ENCODE results near the gene TFIP11.

Gene TFIP11

DNA sequence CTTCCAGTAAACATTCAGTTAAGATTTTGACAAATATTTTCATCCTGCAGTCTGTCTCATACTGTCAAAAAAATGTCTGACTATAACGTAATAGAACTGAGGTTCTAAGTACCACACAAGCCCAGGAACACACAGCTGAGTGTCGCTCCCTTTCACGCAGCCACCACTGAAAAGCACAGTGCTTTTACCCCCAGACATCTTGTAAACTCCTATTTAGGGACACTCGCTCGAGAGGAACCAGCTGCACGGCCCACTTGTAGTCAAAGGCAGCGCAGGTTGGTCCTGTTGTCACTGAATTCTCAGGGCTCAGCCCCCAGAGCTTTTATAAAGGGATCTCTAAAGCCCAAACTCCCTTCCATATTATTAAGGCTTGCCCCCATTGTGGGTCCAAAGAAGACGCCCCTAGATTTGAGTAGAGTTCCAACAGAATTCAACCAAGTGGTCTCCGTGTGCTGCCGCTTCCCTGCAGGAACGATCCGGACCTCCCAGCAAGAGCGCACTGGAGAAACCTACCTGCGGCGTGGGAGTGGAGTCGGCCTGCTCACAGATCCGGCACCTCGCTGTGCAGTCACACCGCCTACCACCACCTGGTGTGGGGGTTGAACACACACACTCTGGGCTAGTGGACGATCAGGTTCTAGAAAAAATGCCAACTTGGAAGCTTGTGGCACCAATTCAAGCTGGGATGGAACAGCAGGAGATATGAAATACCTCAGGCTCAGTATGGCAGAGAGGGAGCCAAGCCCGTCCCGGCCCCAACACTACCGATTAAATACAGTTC, 59.8 kb downstream of the TFIP11 start:
- no peak for DNase-seq (ENCODE audit: extremely low read depth, insufficient read length)
- TF ChIP-seq, protein P1, sequence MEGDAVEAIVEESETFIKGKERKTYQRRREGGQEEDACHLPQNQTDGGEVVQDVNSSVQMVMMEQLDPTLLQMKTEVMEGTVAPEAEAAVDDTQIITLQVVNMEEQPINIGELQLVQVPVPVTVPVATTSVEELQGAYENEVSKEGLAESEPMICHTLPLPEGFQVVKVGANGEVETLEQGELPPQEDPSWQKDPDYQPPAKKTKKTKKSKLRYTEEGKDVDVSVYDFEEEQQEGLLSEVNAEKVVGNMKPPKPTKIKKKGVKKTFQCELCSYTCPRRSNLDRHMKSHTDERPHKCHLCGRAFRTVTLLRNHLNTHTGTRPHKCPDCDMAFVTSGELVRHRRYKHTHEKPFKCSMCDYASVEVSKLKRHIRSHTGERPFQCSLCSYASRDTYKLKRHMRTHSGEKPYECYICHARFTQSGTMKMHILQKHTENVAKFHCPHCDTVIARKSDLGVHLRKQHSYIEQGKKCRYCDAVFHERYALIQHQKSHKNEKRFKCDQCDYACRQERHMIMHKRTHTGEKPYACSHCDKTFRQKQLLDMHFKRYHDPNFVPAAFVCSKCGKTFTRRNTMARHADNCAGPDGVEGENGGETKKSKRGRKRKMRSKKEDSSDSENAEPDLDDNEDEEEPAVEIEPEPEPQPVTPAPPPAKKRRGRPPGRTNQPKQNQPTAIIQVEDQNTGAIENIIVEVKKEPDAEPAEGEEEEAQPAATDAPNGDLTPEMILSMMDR (IDR thresholded peaks at IDR 0.05; ENCODE audit: insufficient read depth, low read length, poor library complexity, severe bottlenecking) = no peak
- H3K36me3 ChIP-seq (ENCODE audit: control insufficient read depth, insufficient read depth, low read length) = peaks cover 18% of the 10 kb centered on the region

DNA sequence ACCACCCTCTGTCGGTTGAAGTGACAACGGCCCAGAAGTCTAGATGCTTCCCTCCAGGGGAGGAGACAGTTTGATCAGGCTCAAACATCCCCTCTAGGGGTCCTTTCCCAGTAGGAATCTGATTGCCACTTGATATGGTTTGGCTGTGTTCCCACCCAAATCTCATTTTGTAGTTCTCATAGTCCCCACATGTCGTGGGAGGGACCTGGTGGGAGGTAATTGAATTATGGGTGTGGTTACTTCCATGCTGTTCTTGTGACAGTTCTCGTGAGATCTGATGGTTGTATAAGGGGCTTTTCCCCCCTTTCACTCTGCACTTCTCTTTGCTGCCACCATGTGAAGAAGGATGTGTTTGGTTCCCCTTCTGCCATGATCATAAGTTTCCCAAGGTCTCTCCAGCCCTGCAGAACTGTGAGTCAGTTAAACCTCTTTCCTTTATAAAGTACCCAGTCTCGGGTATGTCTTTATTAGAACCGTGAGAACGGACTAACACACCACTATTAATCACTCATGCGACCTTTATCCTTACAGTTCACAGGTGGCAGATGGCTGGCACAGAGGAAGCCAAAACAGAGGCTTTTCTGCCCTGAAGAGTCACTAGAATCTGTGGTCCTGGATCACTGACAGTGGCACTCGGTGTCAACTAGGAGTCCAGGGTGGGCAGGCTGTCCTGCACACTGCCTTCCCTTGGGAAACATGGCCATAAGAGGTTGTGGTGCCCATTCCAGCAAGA, 61.7 kb downstream of the TFIP11 start:
- H3K36me3 ChIP-seq (ENCODE audit: control insufficient read depth, insufficient read depth, low read length) = peaks cover 19% of the 10 kb centered on the region
- no peaks in the 10 kb centered on the region for H3K27me3 ChIP-seq (replicated peaks; ENCODE audit: control insufficient read depth, insufficient read depth, low read length)
- no peak overlapping the region for H3K4me3 ChIP-seq (replicated peaks; ENCODE audit: low read depth, low read length)
- TF ChIP-seq, protein P1 (IDR thresholded peaks at IDR 0.05; ENCODE audit: insufficient read depth, low read length, poor library complexity, severe bottlenecking) = no peak
- no peak for DNase-seq (ENCODE audit: extremely low read depth, insufficient read length)

More for the DNA sequence above, 59.8 kb downstream of the TFIP11 start:
- no peaks in the 10 kb centered on the region for H3K27me3 ChIP-seq (replicated peaks; ENCODE audit: control insufficient read depth, insufficient read depth, low read length)
- no peak overlapping the region for H3K4me3 ChIP-seq (replicated peaks; ENCODE audit: low read depth, low read length)

DNA sequence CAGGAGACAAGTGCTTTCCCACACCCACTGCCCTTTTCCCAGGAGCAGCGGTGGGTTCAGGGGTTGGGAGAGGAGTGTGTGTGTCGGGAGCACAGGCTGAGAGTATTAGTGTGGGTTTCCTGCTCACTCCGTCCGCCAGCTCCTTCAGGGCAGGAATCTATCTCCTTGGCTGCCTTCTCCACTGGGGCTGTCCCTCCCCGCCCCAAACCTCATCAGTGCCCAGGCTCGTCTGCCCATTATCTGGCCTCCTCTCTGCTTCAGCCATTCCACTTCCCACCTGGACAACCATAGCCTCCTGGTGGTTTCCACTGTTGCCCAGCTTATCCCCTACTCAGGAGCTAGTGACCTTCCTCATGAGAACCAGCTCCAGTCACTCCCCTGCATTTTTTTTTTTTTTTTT, 63.3 kb downstream of the TFIP11 start:
- DNase-seq (ENCODE audit: extremely low read depth, insufficient read length) = no peak
- TF ChIP-seq, protein P1 (IDR thresholded peaks at IDR 0.05; ENCODE audit: insufficient read depth, low read length, poor library complexity, severe bottlenecking) = no peak
- no peak overlapping the region for H3K4me3 ChIP-seq (replicated peaks; ENCODE audit: low read depth, low read length)

DNA sequence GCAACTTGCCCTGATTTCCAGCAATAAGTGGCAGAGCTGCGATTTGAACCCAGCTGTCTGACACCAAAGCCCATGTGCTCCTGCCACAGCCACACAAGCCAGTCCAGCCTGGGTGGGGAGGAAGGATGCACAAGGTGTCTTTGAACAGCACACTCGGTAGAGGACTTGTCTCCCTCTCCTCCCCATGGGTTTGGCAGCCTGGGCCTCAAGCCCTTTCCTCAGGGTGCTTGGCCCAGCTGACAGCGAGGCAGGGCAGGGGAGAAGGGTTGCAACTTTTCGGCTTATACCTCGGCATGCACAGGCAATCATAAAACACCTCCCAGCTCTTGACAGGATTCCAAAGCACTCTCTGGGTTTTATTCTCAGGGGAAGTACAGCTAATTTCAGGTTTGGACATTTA, 63.9 kb downstream of the TFIP11 start:
- TF ChIP-seq, protein P1 (IDR thresholded peaks at IDR 0.05; ENCODE audit: insufficient read depth, low read length, poor library complexity, severe bottlenecking) = no peak
- DNase-seq (ENCODE audit: extremely low read depth, insufficient read length) = no peak
- Histone ChIP-seq H3K27me3 (replicated peaks; ENCODE audit: control insufficient read depth, insufficient read depth, low read length) (no peaks in the 10 kb centered on the region), H3K36me3 (ENCODE audit: control insufficient read depth, insufficient read depth, low read length) (peaks cover 14% of the 10 kb centered on the region), H3K4me3 (replicated peaks; ENCODE audit: low read depth, low read length) (no peak overlapping the region)

More for the DNA sequence above, 63.3 kb downstream of the TFIP11 start:
- H3K36me3 ChIP-seq (ENCODE audit: control insufficient read depth, insufficient read depth, low read length) = peaks cover 16% of the 10 kb centered on the region
- H3K27me3 ChIP-seq (replicated peaks; ENCODE audit: control insufficient read depth, insufficient read depth, low read length) = no peaks in the 10 kb centered on the region

DNA sequence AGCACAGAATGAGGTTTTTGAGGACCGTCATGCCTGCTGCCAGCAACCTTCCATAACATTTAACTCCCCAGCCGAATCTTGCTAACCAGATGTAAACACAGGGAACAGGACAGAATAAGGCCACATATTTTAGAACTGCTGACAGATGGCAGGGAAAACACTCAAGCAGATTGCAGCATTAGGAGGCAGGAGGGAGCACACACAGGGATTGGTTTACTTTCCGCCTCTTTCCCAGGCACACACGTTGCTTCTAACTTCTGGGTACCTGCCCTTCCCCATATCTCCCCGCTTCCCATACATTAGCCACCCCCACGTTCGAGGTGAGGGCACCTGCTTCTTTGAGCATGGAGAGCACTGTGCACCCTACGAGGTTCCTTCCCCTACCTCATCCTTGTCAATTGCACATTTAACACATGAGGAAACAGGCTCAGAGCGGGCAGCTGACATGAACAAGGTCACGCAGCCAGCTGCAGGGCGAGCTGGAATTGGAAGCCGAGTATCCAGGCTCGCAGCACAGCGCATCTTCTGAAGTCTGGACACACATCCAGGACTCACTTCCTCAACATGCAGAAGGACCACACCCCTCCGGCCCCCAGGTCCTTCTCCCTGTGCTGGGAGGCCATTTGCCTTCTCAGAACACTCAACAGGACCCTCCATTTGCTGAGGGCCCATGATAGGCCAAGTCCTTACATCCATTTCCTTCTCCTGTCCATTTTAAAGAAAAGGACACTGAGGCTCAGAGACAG, 64.5 kb downstream of the TFIP11 start:
- H3K4me3 ChIP-seq (replicated peaks; ENCODE audit: low read depth, low read length) = no peak overlapping the region
- TF ChIP-seq, protein P1 (IDR thresholded peaks at IDR 0.05; ENCODE audit: insufficient read depth, low read length, poor library complexity, severe bottlenecking) = no peak
- H3K27me3 ChIP-seq (replicated peaks; ENCODE audit: control insufficient read depth, insufficient read depth, low read length) = no peaks in the 10 kb centered on the region
- H3K36me3 ChIP-seq (ENCODE audit: control insufficient read depth, insufficient read depth, low read length) = peaks cover 11% of the 10 kb centered on the region
- no peak for DNase-seq (ENCODE audit: extremely low read depth, insufficient read length)
